ENCODE measurements around the gene NUDT15. TPM values are rescaled to one million over a fixed set of nuclear protein-coding genes. Genes with fewer than 3 reads are reported as not detected.

NUDT15 gene
- polyA plus RNA-seq, 1 of the 3 experiments (the other 2 are of a cell fraction) = 11.9 TPM

- peak within 1 kb of the TSS; percentile 27 to 60; a peak in 2 of 4 replicates for H3K27ac ChIP-seq (ENCODE audit: low read depth in 2 of 2, low read length in 1 of 2)
- 27% methylated on average over 33 of the region's 52 CpGs for WGBS (ENCODE audit: low lambda C conversion rate)
- peaks cover 4 to 8% of the 10 kb centered on the region in 2 experiments for H3K4me1 ChIP-seq (ENCODE audit: control insufficient read depth in 1 of 2, insufficient read depth in 2 of 2, low read depth in 1 of 2, low read length in 1 of 2)
- H2AFZ ChIP-seq (ENCODE audit: low read depth) = peak within 1 kb of the TSS; percentile 83
- CTCF ChIA-PET = interaction anchor here (0.9 to 1.7 kb wide), 2 partner anchors 11 to 36 kb away, joined by 3 to 7 read pairs; partner anchors contain the start of gene NUDT15
- no peaks in the 10 kb centered on the region for H4K20me1 ChIP-seq (ENCODE audit: insufficient read depth)
- H3F3A ChIP-seq (replicated peaks; ENCODE audit: insufficient read depth) = no peaks in the 10 kb centered on the region
- H3K36me3 ChIP-seq (replicated peaks in 1 of 2; ENCODE audit: control insufficient read depth in 1 of 2, insufficient read depth in 2 of 2, low read length in 1 of 2) = peaks cover 13 to 17% of the 10 kb centered on the region in 2 experiments
- peak within 1 kb of the TSS; percentile 87 for H3K9ac ChIP-seq
- H3K4me3 ChIP-seq (ENCODE audit: low read depth in 2 of 2, low read length in 1 of 2) = peak within 1 kb of the TSS; percentile 94 to 98
- POLR2A ChIA-PET = interaction anchor here (1.0 kb wide), 1 partner anchor 36 kb away, joined by 4 read pairs; the partner anchor contains the start of gene NUDT15
- DNase-seq = peak; percentile 99
- no peaks in the 10 kb centered on the region for H3K9me2 ChIP-seq
- H3K4me2 ChIP-seq = peak within 1 kb of the TSS; percentile 84
- H3K79me2 ChIP-seq (ENCODE audit: insufficient read depth) = peaks cover 46% of the 10 kb centered on the region
- no peaks in the 10 kb centered on the region for H3K9me3 ChIP-seq
- H3K27me3 ChIP-seq (ENCODE audit: insufficient read depth) = no peaks in the 10 kb centered on the region
- TF ChIP-seq, protein P1, sequence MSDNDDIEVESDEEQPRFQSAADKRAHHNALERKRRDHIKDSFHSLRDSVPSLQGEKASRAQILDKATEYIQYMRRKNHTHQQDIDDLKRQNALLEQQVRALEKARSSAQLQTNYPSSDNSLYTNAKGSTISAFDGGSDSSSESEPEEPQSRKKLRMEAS (IDR thresholded peaks at IDR 0.05; ENCODE audit: low read depth) = no peak
- TF ChIP-seq RFX5 (IDR thresholded peaks at IDR 0.05; ENCODE audit: low read length) = no peak
- TF ChIP-seq JUND (IDR thresholded peaks at IDR 0.05) = no peak
- 0 out of 2 replicates have a peak, but pooled peaks have one; percentile 28 for TF ChIP-seq FOXJ3 (CRISPR knock-in tag; IDR thresholded peaks at IDR 0.05)
- no peak for TF ChIP-seq GATA2 (CRISPR knock-in tag; IDR thresholded peaks at IDR 0.05)
- no peak for TF ChIP-seq FOXM1 (IDR thresholded peaks at IDR 0.05; ENCODE audit: low read depth)
- no peak for TF ChIP-seq NFIC (IDR thresholded peaks at IDR 0.05; ENCODE audit: borderline replicate concordance)
- TF ChIP-seq TAF1 (IDR thresholded peaks at IDR 0.05; ENCODE audit: borderline replicate concordance, low read depth, low read length) = peak; percentile 54
- TF ChIP-seq EP300 (IDR thresholded peaks at IDR 0.05; ENCODE audit: borderline replicate concordance in 1 of 2, low read depth in 1 of 2, low read length in 1 of 2) = no peak
- TF ChIP-seq ZBTB33 (IDR thresholded peaks at IDR 0.05; ENCODE audit: borderline replicate concordance, low read depth) = no peak
- TF ChIP-seq RAD21 (IDR thresholded peaks at IDR 0.05; ENCODE audit: low read length) = no peak
- TF ChIP-seq USF1 (IDR thresholded peaks at IDR 0.05; ENCODE audit: borderline replicate concordance, low read depth) = no peak
- no peak; the same call in 1 of the 2 replicates for TF ChIP-seq RCOR1 (IDR thresholded peaks at IDR 0.05; ENCODE audit: low read length)
- TF ChIP-seq, protein P2, sequence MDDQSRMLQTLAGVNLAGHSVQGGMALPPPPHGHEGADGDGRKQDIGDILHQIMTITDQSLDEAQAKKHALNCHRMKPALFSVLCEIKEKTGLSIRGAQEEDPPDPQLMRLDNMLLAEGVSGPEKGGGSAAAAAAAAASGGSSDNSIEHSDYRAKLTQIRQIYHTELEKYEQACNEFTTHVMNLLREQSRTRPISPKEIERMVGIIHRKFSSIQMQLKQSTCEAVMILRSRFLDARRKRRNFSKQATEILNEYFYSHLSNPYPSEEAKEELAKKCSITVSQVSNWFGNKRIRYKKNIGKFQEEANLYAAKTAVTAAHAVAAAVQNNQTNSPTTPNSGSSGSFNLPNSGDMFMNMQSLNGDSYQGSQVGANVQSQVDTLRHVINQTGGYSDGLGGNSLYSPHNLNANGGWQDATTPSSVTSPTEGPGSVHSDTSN (IDR thresholded peaks at IDR 0.05) = no peak
- TF ChIP-seq SMC3 (IDR thresholded peaks at IDR 0.05; ENCODE audit: low read depth, low read length) = no peak
- no peak for TF ChIP-seq RXRA (IDR thresholded peaks at IDR 0.05; ENCODE audit: borderline replicate concordance, low read depth)
- TF ChIP-seq FOSL2 (IDR thresholded peaks at IDR 0.05; ENCODE audit: borderline replicate concordance, low read depth) = no peak
- TF ChIP-seq YY1 (IDR thresholded peaks at IDR 0.05; ENCODE audit: low read depth) = peak; percentile 96
- TF ChIP-seq TEAD4 (IDR thresholded peaks at IDR 0.05; ENCODE audit: borderline replicate concordance, insufficient read depth) = no peak
- TF ChIP-seq, protein P3, sequence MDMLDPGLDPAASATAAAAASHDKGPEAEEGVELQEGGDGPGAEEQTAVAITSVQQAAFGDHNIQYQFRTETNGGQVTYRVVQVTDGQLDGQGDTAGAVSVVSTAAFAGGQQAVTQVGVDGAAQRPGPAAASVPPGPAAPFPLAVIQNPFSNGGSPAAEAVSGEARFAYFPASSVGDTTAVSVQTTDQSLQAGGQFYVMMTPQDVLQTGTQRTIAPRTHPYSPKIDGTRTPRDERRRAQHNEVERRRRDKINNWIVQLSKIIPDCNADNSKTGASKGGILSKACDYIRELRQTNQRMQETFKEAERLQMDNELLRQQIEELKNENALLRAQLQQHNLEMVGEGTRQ (IDR thresholded peaks at IDR 0.05; ENCODE audit: borderline replicate concordance, low read depth, low read length) = no peak
- no peak for TF ChIP-seq GABPA (IDR thresholded peaks at IDR 0.05; ENCODE audit: low read depth)
- no peak for TF ChIP-seq TCF12 (IDR thresholded peaks at IDR 0.05)
- TF ChIP-seq MEF2A (IDR thresholded peaks at IDR 0.05; ENCODE audit: borderline replicate concordance, low read depth) = no peak
- TF ChIP-seq CTCF (IDR thresholded peaks at IDR 0.05) = no peak
- peak; percentile 54; the same call in 1 of the 2 replicates for TF ChIP-seq SIN3A (IDR thresholded peaks at IDR 0.05; ENCODE audit: borderline replicate concordance, low read depth, low read length)
- TF ChIP-seq NRF1 (IDR thresholded peaks at IDR 0.05; ENCODE audit: low read depth, low read length) = peak; percentile 95
Observed at GRCh38 chr13:48001114-48001881, 36.2 kb upstream of the NUDT15 start, which contains the start of gene SUCLA2. SUCLA2 (minus strand) TSS chr13:48001273; CDS start chr13:48001269, 4 bp downstream.
